Measurements from ENCODE around the gene GCHFR.

GRCh38 chr15:40793216-40793989 lies 29.5 kb downstream of the GCHFR start:
- no peak for TF ChIP-seq SUZ12 (IDR thresholded peaks at IDR 0.05)
- no peak for TF ChIP-seq HDGF (IDR thresholded peaks at IDR 0.05; ENCODE audit: borderline replicate concordance)
- no peak for TF ChIP-seq ARNT (IDR thresholded peaks at IDR 0.05)
- TF ChIP-seq SP1 (IDR thresholded peaks at IDR 0.05): no peak
- TF ChIP-seq ZNF384 (IDR thresholded peaks at IDR 0.05): no peak
- TF ChIP-seq BHLHE40 (IDR thresholded peaks at IDR 0.05; ENCODE audit: borderline replicate concordance): no peak
- TF ChIP-seq PKNOX1 (IDR thresholded peaks at IDR 0.05): no peak
- no peak for TF ChIP-seq CTBP1 (IDR thresholded peaks at IDR 0.05; ENCODE audit: borderline replicate concordance)
- TF ChIP-seq TARDBP (IDR thresholded peaks at IDR 0.05): no peak

Data from HEK293T (cell line).